Measurements from ENCODE around the gene NDFIP1.
"Not testable (repeated sequence)": the region's sequence is repeated elsewhere in the genome, so short reads cannot be mapped to it uniquely, and the experiment has no call there.

Gene NDFIP1

DNA sequence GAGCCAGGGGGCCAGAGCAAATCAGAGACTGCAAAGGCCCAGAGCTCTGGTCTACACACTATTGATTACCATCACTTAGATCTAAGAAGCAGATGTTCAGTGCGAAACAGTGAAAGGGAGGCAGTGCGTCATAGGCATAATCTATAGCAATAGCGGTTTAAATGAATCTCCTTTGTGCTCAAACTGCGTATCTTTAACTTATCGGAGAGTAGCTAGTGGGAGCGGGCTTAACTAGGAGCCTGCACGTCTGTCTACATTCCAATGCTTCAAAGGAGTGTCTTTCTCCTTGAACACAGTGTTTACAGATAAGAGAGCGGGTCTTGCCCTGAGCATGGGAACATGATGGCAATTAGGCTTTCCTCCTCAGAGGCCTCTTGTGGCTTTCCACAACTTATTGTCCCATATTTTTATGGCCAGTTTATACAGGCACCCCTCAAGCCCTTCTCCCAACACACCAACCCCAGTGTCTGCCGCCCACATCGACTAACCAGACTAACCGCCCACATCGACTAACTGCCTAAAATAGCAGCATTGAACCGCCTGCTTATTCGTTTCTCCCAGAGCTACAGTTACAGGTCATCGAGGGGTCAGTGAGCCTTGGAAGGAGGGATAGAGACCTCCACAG lies 19.6 kb upstream of the NDFIP1 start:
- TF ChIP-seq WT1 (tag by site-specific recombination; IDR thresholded peaks at IDR 0.05) (peak; percentile 71), GLIS1 (tag by site-specific recombination; IDR thresholded peaks at IDR 0.05) (peak; percentile 67), SP7 (tag by site-specific recombination; IDR thresholded peaks at IDR 0.05) (peak; percentile 58), EGR2 (tag by site-specific recombination; IDR thresholded peaks at IDR 0.05; ENCODE audit: low read depth) (peak; percentile 94), TRIM28 (IDR thresholded peaks at IDR 0.05; ENCODE audit: borderline replicate concordance, low read length) (0 out of 2 replicates have a peak, but pooled peaks have one; percentile 18), ZBTB17 (tag by site-specific recombination; IDR thresholded peaks at IDR 0.05) (0 out of 2 replicates have a peak, but pooled peaks have one; percentile 38), ZFHX2 (tag by site-specific recombination; conservative IDR thresholded peaks at IDR 0.05) (peak; percentile 98), TCF7L2 (IDR thresholded peaks at IDR 0.05; ENCODE audit: borderline replicate concordance, low read depth, low read length) (peak; percentile 76), ZNF335 (tag by site-specific recombination; conservative IDR thresholded peaks at IDR 0.05) (peak; percentile 50)
- TF ChIP-seq, protein P1, sequence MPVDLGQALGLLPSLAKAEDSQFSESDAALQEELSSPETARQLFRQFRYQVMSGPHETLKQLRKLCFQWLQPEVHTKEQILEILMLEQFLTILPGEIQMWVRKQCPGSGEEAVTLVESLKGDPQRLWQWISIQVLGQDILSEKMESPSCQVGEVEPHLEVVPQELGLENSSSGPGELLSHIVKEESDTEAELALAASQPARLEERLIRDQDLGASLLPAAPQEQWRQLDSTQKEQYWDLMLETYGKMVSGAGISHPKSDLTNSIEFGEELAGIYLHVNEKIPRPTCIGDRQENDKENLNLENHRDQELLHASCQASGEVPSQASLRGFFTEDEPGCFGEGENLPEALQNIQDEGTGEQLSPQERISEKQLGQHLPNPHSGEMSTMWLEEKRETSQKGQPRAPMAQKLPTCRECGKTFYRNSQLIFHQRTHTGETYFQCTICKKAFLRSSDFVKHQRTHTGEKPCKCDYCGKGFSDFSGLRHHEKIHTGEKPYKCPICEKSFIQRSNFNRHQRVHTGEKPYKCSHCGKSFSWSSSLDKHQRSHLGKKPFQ (tag by site-specific recombination; IDR thresholded peaks at IDR 0.05) = 0 out of 2 replicates have a peak, but pooled peaks have one; percentile 24
- H3K36me3 ChIP-seq (ENCODE audit: control insufficient read depth in 2 of 2, insufficient read depth in 1 of 2, low read length in 2 of 2); H3K27ac ChIP-seq (ENCODE audit: extremely low read depth, low read depth, low read length); POLR2A ChIA-PET; H3K4me3 ChIP-seq (ENCODE audit: low read depth, low read length); H3K9me3 ChIP-seq (ENCODE audit: control insufficient read depth, insufficient read depth, low read depth, low read length): not testable (repeated sequence)
- H3K4me1 ChIP-seq (ENCODE audit: control insufficient read depth, insufficient read depth, low read length) = peaks cover 14% of the 10 kb centered on the region
- CTCF ChIA-PET = interaction anchor here (0.6 kb wide), 1 partner anchor 16 kb away, joined by 3 read pairs; no protein-coding TSS in a partner anchor

DNA sequence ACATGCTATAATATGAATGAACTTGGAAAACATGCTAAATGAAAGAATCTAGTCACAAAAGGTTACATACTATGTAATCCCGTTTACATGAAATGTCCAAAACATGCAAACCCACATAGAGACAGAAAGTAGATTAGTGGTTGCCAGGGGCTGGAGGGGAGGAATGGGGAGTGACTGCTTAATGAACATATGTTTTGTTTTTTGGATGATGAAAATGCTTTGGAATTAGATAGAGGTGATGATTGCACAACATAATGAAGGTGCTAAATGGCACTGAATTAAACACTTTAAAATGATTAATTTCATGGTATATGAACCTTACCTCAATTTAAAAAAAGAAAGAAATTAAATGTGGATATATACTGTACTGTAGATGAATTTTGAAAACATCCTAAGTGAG lies 17.6 kb upstream of the NDFIP1 start:
- TF ChIP-seq WT1 (tag by site-specific recombination; IDR thresholded peaks at IDR 0.05) = peak; percentile 68
- TF ChIP-seq ZEB2 (tag by site-specific recombination; IDR thresholded peaks at IDR 0.05) = no peak
- H3K9me3 ChIP-seq (ENCODE audit: control insufficient read depth, insufficient read depth, low read depth, low read length) = no peaks in the 10 kb centered on the region
- H3K27ac ChIP-seq (ENCODE audit: extremely low read depth, low read depth, low read length) = no peak overlapping the region
- POLR2A ChIA-PET = no interaction called here
- H3K36me3 ChIP-seq (ENCODE audit: control insufficient read depth in 2 of 2, insufficient read depth in 1 of 2, low read length in 2 of 2) = no peaks in the 10 kb centered on the region
- CTCF ChIA-PET = no interaction called here
- H3K4me1 ChIP-seq (ENCODE audit: control insufficient read depth, insufficient read depth, low read length) = peaks cover 13% of the 10 kb centered on the region
- H3K4me3 ChIP-seq (ENCODE audit: low read depth, low read length) = no peak overlapping the region

DNA sequence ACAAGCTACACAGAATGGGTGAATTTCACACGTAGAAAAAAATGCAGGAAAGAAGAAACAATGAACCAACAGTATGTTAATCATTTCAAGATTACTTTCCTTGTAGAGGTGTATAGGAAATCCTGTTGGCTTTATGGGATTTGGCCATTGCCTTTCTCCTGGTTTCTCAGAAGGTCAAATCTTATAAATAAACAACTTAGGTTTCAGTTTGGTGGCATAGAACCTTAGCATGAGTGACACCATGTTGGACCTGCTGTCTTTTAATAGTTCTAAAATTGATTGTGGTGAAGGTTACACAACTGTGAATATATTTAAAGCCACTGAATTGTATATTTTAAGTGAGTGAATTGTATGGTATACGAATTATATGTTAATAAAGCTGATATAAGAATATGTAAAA lies 16.7 kb upstream of the NDFIP1 start:
- CTCF ChIA-PET = interaction anchor here (0.5 to 1.4 kb wide), 4 partner anchors 16 to 132 kb away, joined by 3 to 6 read pairs (median 3); no protein-coding TSS in a partner anchor
- POLR2A ChIA-PET = interaction anchor here (0.6 to 0.7 kb wide), 2 partner anchors 79 to 80 kb away, joined by 3 to 7 read pairs; no protein-coding TSS in a partner anchor

More for the DNA sequence above, 16.7 kb upstream of the NDFIP1 start:
- Histone ChIP-seq H3K36me3 (ENCODE audit: control insufficient read depth in 2 of 2, insufficient read depth in 1 of 2, low read length in 2 of 2) (no peaks in the 10 kb centered on the region), H3K9me3 (ENCODE audit: control insufficient read depth, insufficient read depth, low read depth, low read length) (no peaks in the 10 kb centered on the region), H3K4me3 (ENCODE audit: low read depth, low read length) (no peak overlapping the region), H3K4me1 (ENCODE audit: control insufficient read depth, insufficient read depth, low read length) (peaks cover 10% of the 10 kb centered on the region), H3K27ac (ENCODE audit: extremely low read depth, low read depth, low read length) (no peak overlapping the region)
- TF ChIP-seq ZNF23 (tag by site-specific recombination; IDR thresholded peaks at IDR 0.05; ENCODE audit: borderline replicate concordance) (no peak), ZNF791 (tag by site-specific recombination; IDR thresholded peaks at IDR 0.05) (no peak), ZSCAN23 (tag by site-specific recombination; IDR thresholded peaks at IDR 0.05) (no peak), KLF8 (tag by site-specific recombination; IDR thresholded peaks at IDR 0.05) (no peak), ZNF629 (tag by site-specific recombination; IDR thresholded peaks at IDR 0.05) (no peak), ZNF169 (tag by site-specific recombination; IDR thresholded peaks at IDR 0.05) (no peak), SP3 (tag by site-specific recombination; IDR thresholded peaks at IDR 0.05) (no peak), ZNF626 (tag by site-specific recombination; IDR thresholded peaks at IDR 0.05) (no peak), ZNF510 (tag by site-specific recombination; IDR thresholded peaks at IDR 0.05; ENCODE audit: insufficient replicate concordance) (no peak), ZEB2 (tag by site-specific recombination; IDR thresholded peaks at IDR 0.05) (no peak), KLF9 (tag by site-specific recombination; IDR thresholded peaks at IDR 0.05; ENCODE audit: low read depth) (no peak), ZNF596 (tag by site-specific recombination; IDR thresholded peaks at IDR 0.05) (no peak), ZNF16 (tag by site-specific recombination; IDR thresholded peaks at IDR 0.05; ENCODE audit: low read depth) (no peak), GFI1B (tag by site-specific recombination; IDR thresholded peaks at IDR 0.05) (no peak), ZNF501 (tag by site-specific recombination; IDR thresholded peaks at IDR 0.05) (no peak)
- TF ChIP-seq, protein P2, sequence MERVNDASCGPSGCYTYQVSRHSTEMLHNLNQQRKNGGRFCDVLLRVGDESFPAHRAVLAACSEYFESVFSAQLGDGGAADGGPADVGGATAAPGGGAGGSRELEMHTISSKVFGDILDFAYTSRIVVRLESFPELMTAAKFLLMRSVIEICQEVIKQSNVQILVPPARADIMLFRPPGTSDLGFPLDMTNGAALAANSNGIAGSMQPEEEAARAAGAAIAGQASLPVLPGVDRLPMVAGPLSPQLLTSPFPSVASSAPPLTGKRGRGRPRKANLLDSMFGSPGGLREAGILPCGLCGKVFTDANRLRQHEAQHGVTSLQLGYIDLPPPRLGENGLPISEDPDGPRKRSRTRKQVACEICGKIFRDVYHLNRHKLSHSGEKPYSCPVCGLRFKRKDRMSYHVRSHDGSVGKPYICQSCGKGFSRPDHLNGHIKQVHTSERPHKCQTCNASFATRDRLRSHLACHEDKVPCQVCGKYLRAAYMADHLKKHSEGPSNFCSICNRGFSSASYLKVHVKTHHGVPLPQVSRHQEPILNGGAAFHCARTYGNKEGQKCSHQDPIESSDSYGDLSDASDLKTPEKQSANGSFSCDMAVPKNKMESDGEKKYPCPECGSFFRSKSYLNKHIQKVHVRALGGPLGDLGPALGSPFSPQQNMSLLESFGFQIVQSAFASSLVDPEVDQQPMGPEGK (tag by site-specific recombination; IDR thresholded peaks at IDR 0.05) = no peak
- TF ChIP-seq, protein P3, sequence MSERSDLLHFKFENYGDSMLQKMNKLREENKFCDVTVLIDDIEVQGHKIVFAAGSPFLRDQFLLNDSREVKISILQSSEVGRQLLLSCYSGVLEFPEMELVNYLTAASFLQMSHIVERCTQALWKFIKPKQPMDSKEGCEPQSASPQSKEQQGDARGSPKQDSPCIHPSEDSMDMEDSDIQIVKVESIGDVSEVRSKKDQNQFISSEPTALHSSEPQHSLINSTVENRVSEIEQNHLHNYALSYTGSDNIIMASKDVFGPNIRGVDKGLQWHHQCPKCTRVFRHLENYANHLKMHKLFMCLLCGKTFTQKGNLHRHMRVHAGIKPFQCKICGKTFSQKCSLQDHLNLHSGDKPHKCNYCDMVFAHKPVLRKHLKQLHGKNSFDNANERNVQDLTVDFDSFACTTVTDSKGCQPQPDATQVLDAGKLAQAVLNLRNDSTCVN (tag by site-specific recombination; optimal IDR thresholded peaks at IDR 0.05) = no peak

All from HEK293 (cell line).